SKM-1 treated with dmso at 0.1 percent for 144 hours (cell line): ENCODE results near the gene FADS2.
A peak's percentile ranks its signal among the peaks of the same experiment; 100 is the strongest.

Experiments used
- DNase-seq: peaks from one replicate; lab custom pipeline; 2025; ENCODE audit not compliant: unreplicated experiment; lab: John Stamatoyannopoulos, UW

Gene FADS2

DNA sequence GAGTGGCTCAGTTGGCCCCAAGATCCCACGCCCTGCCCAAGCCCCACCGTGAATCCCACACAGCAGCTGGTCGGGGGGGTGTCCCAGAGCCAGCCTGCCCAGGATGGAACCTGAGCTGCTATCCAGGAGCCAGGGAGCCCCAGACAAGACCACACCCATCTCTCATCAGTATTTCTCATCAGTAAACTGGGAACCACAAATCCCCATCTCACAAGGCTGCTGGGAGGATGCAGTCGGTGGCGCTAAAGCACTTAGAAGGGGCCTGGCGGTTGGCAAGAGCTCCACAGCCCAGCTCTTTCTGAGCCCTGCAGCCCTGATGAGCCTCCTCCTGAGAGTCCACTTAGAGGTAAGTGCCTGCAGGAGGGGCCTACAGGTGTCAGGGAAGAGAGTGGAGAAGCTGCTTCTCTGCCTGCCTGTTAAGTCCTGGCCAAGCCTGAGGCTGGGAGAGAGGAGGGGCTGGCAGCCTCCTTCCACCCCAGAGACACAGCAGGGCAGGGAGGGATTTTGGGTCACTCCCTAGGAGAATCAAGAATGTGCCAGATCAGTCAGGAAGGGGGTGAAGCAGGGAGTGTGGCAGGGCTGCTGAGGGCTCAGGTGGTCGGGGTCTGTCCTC lies 57.2 kb downstream of the FADS2 start:
- no peak for DNase-seq

DNA sequence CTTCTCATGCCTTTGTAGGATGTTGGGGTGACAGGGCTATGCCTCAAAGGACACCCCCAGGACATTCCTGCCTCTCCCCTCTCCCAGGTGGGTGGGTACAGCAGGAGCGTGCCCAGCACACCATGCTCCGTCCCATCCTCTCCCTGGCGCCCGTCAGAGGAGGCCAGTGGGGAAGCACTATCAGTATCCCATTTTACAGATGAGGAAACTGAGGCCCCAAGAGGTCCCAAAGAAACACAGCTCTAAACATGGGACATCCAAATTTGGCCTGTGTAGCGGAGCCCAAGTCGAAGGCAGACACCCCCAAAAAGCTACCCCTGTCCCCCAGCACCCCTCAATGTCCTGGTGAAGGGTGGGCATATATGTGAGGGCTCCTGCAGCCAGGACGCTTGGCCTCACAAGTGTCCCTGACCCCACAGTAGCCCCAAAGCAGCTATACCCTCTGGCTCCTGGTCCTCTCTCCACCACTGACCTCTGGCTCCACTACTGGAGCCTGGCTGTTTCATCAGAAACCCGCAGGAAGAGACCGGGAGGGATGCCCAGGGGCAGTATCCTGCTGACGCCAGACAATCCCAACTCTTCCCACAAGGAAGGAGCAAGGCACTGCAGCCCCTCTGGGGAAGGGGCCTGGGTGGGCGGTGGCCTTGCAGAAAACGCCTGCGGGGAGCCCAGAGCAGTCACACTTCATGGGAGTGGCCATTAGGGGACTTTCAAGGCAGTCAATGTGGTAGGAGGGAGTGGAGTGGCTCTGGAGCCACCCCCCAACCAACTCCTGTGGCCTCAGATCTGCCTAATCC lies 57.9 kb downstream of the FADS2 start:
- no peak for DNase-seq

DNA sequence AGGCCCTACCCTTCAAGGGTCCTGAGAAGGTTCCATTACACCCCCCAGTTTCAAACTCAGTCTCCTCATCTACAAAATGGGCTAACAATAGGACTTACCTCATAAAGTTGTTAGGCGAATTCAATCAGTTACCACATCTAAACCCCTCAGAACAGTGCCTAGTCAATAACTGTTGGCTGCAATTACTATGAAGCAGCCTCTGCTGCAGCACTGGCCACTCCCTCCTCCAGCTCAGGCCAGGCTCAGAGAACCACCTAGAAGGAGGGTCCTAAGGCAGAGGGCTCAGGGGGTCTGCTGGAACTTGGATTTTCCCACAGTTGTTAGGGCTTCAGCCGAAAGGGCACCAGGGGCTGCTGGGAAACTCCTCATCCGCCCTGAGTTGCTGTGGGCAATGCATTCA lies 58.5 kb downstream of the FADS2 start:
- no peak for DNase-seq

DNA sequence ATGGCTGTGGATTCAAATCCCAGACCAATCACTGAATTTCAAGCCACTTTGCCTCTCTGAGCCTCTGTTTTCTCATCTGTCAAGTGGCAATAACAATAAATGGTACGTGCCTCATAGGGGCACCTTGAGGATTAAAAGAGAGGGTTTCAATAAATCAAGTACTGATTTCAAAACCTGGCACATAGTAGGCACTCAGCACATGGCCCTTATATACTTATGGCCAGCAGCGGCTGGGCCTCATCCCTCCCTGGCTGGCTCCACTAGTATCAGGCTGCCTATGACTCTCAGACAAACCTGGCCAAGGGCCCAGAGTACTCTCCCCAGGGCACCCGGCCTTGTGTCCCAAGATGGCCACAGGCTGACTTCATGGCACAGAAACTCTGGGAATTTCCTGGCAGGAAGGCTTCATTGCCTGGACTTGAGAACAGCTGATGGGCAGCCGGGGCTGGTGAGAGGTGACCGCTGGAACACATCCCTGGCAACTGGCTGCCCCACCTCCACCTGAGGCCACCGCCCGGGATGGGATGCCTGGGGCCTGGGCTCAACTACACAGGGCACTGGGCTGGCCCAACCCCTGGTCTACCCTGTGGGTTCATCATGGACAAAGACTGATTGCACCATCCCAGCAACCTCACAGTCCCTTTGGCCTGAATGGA lies 59.9 kb downstream of the FADS2 start:
- DNase-seq, result no peak

DNA sequence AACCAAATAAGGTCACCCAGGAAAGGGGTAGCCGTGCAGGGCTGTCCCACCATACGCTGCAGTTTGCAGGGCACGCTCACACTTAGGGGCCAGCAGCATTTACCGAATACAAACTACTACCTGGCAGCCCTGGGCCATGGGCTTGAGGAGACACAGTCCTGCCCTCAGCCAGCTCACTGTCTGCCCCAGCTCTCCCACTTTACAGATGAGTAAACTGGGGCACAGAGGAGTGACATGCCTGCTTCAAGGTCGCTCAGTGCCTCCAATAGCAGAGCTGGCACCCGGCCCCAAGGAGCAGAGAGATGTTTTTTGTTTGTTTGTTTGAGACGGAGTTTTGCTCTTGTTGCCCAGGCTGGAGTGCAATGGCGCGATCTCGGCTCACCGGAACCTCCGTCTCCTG lies 60.5 kb downstream of the FADS2 start:
- DNase-seq, result no peak

DNA sequence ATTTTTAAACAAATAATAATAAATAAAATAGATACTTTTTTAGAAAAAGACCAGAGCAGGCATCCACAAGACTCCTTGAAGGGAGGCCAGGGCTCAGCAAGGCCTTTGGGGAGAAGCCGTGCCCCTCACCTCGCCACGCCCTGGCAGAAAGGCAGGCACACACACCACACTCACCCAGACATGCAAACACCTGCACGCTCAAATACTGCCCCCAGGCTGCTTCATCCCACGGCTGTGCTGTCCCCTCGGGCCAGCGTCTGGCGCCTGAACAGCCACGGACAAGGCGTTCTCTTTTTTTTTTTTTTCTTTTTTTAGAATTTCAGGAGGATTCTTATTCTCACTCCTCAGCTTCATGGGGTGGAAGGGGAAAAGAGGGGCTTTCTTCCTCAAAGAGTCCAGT lies 61.7 kb downstream of the FADS2 start:
- no peak for DNase-seq

DNA sequence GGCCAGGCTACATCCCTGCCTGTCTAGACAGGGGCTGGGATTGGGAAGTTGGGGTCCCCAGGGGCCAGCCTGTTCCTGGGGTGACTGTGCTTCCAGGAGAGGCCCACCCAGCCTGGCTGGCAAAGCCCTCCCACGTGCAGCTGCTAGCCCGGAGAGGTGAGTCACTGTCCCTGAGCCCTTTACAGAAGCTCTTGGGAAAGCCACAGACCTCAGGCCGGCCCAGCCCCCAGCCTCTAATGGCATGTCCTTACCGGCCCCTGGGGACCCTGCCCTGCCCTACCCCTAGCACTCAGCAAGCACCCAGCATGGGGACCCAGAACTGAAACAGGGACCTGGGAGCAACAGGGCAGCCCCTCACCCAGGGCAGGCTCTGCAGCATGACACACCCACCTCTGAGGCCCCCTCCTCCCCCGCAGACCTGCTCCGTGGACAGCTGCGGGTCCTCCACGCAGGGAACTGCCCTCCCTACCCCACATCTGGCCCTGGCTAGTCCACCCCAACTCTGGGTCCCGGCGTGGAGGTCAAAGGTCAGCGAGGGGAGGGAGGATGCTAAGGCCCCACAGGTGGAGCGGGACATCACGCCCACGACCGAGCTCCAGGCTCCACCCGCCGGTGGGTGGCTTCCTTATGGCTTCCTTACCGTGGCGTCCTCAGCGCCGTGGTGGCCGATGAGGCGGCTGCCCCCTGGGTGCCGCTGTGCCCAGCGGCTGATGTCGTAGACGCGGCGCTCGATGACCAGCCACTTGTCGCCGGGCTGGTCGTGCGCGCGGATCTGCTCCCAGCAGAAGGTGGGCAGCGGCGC lies 62.6 kb downstream of the FADS2 start:
- peak; percentile 28 for DNase-seq

DNA sequence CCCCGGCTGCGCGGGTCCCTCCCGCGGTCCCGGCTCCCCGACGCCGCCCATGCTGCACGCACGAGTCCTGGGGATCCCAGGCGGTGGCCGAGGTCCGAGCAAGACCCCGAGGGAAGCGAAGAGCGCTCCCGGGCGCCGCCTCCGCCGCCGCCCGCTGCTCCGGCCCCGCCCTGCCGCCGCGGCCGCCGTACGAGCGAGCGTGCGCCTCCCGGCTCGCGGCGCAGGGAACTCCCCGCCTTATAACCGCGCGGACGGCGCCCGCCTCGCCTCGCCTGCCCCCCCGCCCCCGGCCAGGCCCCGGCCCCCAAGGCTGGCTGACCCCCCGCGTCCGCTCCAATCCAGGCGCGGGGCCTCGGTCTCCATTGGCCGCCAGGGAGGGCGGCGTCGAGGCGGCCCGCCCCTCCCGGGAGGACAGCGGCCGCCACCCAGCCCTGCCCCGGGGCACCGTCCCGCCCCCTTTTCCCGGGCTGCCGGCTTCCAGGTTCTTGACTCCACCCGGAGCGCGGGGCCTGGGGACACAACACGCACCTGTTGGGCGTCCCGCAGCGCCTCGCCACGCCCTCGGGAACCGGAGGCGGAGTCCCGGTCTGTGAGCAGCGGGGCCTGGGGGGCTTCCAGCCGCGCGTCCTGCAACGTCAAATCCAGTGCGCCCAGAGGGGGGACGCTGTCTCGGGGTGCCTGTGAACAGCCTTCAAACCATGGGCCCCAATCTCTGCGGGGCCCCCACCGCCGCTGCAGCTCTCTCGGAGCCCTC lies 63.4 kb downstream of the FADS2 start, which contains the start of gene FADS3:
Gene FADS3 (minus strand): TSS at position 215 of the 754 bp plus-strand sequence. CDS start 164 bp downstream, at position 51.
- DNase-seq, result peak; percentile 21

DNA sequence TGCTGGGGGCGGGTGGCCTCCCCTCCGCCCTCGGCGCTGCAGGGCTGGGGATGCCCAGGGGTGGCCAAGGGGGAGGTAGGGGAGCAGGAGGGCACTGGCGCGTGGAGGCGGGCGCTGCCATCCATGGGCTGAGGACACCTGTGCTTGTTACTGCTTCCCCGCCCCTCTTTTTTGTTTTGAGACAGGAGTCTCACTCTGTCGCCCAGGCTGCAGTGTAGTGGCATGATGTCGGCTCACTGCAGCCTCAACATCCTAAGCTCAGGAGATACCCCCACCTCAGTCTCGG lies 63.9 kb downstream of the FADS2 start:
- no peak for DNase-seq

DNA sequence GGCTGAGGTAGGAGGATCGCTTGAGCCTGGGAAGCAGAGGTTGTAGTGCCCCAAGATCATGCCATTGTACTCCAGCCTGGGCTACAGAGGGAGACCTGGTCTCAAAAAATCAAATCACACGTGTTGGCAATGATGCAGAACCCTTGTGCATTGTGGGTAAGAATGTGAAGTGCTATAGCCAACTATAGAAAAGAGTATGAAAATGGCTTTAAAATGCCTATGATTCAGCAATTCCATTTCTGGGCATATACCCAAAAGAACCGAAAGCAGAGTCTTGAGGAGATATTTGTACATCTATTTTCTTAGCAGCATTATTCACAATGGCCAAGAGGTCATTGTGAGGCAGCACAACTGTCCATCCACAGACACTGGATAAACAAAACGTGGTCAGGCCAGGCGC lies 65.9 kb downstream of the FADS2 start:
- DNase-seq, result no peak

DNA sequence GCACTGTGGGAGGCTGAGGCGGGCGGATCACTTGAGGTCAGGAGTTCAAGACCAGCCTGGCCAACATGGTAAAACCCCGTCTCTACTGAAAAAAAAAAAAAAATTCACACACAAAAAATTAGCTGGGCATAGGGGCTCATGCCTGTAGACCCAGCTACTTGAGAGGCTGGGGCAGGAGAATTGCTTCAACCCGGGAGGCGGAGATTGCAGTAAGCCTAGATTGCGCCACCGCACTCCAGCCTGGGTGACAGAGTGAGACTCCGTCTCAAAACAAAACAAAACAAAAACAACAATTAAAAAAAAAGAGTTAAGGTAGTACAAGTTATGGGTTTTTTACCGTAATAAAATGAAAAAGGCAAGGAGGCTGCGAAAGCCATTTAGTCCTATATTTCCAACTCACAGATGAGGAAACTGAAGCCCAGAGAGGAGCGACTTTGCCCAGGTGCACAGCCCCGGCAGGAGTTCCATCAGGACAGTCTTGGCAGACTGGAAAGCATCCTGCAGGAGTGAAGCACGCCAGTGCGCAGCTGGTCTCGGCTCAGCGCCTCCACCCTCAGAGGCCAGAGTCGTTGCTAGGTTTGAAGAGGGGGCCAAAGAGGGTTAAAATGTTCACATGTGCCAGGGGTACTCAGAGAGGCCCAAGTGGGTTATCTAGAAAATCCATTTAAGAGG lies 67.1 kb downstream of the FADS2 start:
- DNase-seq, result no peak

DNA sequence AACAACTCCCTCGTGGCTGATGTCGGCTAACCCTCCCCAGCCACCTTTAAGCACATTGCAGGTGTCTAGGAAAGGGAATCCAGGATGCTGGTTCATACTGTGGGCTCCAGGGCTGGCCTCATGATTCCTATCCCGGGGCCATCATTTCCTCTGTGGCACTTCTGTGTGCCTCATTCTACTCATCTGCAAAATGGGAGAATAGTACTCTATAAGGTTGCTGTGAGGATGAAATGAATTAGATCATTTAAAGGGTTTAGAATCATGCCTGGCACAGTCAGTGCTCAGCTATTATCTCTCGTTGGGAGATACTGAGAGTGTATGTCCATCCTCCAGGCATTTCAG lies 67.6 kb downstream of the FADS2 start:
- DNase-seq, result no peak

DNA sequence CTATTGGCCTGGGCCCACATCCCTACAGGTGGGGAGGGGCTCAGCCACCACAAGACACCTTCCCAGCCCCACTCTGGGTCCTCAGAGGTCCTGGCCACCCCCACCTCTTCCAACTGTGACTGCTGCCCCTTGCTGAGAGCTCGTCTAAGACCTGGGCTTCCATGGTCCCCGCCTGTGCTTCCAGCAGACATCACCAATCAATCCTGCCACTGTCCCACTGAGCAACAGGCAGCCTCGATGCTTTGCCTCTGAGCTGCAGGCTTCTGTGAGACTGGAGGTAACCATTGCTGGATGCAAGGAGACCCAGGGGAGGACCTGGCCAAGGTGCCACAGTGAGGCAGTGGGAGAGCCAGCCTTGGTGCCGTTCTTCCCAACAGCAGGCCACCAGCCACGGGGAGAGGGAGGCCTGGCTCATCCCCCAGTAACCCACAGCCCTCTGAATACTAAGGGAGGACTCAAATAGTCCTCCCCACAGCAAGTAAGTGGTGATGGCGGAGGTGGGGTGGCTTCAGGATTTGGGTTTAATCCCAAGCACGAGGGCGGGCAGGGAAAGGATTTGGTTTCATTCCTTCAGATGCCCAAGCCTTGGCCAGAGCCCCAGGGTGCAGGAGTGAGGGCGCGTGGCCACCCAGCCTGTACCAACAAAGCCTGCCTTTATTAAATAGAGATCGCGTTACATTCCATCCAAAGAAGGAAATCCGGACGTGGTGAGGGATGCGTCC lies 68.7 kb downstream of the FADS2 start:
- no peak for DNase-seq

DNA sequence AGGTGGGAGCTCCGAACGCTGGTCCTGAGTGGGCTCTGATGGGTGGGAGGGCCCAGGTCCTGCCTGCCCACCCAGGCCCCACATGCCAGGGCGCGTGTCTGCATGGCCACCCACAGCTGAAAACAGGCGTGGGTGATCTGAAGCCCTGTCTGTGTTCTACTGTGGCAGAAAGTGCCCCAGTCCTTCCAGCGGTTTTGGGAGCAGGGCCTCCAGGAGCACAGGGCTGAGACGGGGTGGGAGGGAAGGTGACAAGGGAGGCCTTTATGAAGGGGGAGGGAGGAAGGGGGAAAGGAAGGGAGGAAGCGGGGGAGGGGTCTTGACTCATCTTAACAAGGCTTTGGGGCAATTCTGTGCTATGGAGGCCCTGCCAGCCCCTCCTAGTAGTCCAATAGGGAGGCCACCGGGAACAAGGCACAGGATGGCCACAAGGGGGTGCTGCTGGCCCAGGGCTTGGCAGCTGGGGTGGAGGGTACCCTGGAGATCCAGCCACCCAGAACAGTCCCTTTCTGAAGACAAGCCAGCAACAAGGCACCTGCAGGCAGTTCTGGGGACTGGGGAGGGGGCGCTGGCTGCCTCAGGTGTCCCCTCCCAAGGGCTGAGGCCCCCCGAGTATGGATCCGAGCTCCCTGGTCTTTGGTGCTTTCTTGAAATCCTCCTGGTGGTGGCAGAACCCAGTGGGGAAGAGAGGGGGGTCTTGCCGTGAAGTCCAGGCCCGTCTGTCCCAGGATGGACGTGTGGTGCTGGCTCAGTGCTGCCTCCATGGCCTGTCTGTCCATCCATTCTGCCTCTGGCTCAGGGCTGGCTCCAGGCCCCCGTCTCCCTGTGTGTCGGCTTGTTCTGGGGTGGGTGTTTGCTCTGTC lies 69.5 kb downstream of the FADS2 start:
- peak; percentile 52 for DNase-seq

DNA sequence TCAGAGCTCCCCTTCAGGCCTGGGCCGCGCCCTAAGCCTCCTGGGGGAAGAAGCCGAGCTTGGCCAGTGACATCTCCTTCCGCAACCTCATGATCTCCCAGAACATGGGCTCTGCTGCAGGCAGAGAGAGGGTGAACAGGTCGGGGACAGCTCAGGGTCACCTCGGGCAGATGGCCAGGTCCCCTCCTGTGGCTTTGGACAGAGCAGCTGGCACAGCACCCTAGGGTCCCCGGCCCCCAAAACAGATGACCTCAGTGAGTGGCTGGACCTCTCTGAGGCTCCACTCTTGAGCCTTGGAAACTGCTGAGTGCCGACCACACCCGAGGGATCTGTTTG lies 70.1 kb downstream of the FADS2 start:
- no peak for DNase-seq

DNA sequence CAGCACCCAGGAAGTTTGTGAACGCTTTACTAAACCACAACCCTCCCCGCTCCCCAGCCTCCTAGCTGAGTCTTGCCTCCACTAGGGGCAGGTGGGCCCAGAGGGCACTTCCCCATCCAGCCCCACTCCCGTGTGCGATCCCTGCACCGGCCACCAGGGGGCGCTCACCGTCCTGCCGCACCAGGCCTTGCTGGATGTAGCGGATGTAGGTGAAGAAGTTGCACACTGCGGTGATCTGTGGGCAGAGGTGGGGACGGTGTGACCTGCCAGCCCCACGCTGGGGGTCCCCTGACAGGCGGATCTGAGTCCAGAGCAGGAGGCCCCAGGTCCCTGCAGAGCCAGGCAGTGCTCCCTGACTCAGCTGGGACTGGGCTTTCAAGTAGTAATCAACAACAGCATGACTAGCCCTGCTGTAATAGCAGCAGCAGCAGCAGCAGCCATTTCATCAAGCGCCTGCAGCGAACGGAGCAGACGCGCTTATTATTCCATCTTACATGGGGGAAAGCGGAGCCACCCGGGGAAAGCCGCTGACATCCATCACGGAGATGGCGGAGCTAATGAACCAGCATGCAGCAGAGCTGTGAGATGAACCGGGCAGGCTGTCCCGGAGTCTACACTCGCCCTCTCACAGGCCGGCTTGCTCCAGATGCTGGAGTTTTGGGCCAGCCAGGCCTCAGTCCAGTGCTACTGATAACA lies 71.2 kb downstream of the FADS2 start:
- DNase-seq, result peak; percentile 75

DNA sequence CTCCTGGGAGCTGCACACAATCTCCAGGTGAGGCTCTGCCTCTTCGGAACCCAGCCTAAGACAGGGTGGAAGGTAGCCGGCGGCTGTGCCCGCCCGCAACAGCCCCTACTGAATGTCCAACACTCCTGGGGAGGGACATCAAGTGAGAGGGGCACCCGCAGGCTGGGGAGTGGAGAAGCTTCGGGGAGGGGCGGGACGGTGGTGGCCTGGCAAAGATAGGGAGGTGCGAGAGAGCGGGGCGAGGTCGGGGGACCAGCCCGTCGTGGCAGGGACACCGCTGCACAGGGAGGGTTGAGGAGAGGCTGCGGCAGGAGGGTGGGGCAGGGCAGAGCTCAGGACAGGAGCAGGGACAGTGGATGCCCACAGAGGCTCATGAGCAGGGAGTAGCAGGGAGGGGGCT lies 72.2 kb downstream of the FADS2 start:
- no peak for DNase-seq

DNA sequence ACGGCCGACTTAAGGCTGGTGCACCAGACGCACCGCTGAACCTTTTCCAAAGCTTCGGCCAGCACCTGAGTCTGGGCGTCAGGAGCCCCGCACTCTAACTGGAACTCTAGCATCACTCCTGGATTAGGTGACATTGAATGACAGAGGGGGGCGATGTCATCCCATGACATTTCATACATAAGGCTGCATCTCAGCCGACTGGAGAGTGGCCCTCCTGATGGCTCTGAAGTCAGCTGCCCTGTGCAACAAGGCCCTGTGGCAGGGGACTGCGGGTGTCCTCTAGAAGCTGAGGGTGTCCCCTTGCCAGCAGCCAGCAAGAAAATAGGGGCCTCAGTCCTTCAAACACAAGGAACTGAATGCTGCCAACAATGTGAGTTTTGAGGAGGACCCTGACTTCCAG lies 73.3 kb downstream of the FADS2 start:
- DNase-seq, result no peak
